ENCODE results near the gene THY1. TPM values are rescaled to one million over a fixed set of nuclear protein-coding genes. Genes with fewer than 3 reads are reported as not detected.

The THY1 gene
- total RNA-seq, 4 donors from 2014 or later = 2.1 to 28.1 (median 9.4) TPM

DNA sequence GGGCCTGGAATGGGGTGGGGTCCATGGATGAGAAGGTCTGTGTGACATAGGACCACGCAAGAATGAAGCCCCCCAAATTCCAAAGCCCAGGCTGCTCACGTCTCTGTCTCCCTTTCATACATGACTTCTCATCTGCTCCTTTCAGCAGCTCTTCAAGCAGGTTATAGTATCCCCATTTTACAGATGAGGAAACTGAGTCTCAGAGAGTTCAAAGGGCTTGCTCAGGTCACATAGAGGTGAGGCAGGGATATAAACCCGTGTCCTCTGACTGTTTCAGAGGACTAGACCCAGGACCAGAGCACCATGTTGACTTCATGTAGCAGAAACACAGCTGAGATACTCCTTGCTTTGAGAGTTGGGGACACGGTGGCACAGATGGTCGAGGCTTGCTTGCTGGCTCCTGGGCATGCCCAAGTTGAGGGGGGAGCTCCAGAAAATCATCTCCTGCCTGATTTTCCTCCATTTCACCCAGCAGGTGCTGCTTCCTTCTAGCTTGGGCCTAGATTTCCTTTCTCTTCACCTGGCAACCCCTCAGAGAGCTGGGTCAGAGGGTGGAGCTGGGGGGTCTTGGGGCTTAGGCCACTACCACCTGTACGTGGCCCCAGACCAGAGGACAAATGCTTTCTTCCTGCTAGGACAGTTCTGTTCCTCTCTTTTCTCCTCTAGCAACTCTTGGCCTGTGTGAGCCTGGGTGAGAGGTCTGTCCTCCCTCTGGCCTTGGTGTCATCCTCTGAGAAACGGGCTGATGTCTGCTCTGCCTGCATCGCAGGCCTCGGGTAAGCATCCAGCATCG is 24.1 kb upstream of the THY1 start:
- TF ChIP-seq, protein P1, sequence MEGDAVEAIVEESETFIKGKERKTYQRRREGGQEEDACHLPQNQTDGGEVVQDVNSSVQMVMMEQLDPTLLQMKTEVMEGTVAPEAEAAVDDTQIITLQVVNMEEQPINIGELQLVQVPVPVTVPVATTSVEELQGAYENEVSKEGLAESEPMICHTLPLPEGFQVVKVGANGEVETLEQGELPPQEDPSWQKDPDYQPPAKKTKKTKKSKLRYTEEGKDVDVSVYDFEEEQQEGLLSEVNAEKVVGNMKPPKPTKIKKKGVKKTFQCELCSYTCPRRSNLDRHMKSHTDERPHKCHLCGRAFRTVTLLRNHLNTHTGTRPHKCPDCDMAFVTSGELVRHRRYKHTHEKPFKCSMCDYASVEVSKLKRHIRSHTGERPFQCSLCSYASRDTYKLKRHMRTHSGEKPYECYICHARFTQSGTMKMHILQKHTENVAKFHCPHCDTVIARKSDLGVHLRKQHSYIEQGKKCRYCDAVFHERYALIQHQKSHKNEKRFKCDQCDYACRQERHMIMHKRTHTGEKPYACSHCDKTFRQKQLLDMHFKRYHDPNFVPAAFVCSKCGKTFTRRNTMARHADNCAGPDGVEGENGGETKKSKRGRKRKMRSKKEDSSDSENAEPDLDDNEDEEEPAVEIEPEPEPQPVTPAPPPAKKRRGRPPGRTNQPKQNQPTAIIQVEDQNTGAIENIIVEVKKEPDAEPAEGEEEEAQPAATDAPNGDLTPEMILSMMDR (IDR thresholded peaks at IDR 0.05) = no peak
- TF ChIP-seq POLR2A (IDR thresholded peaks at IDR 0.05) = no peak
- Histone ChIP-seq H3K27me3 (no peaks in the 10 kb centered on the region), H3K27ac (peak overlapping the region in 1 of 4 donors; percentile 43), H3K36me3 (no peaks in the 10 kb centered on the region), H3K9me3 (no peaks in the 10 kb centered on the region), H3K4me3 (no peak overlapping the region), H3K4me1 (no peaks in the 10 kb centered on the region)
- no peak for DNase-seq

DNA sequence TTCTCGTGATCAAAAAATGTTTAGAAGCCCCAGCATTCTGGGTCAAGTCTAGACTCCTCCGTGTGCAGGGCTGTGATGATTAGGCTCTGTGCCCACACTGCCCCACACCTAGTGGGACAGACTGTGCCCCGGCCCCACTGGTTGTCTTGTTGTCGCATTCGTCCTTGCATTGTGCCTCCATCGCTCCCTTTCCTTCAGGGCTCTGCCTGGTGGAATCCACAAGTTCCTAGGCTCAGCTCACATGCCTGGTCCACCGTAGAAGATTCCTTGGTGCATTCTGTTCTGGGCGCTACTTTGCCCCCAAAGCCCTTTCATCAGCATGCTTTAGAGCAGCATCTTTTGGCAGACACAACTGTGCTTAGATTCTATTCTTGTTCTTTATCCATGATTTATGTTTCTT is 23.5 kb upstream of the THY1 start:
- Histone ChIP-seq H3K36me3 (no peaks in the 10 kb centered on the region), H3K27me3 (no peaks in the 10 kb centered on the region), H3K4me1 (no peaks in the 10 kb centered on the region), H3K27ac (peak overlapping the region in 1 of 4 donors; percentile 43), H3K4me3 (no peak overlapping the region), H3K9me3 (no peaks in the 10 kb centered on the region)
- TF ChIP-seq POLR2A (IDR thresholded peaks at IDR 0.05) = no peak
- TF ChIP-seq, protein P1 (IDR thresholded peaks at IDR 0.05) = no peak
- DNase-seq = no peak

DNA sequence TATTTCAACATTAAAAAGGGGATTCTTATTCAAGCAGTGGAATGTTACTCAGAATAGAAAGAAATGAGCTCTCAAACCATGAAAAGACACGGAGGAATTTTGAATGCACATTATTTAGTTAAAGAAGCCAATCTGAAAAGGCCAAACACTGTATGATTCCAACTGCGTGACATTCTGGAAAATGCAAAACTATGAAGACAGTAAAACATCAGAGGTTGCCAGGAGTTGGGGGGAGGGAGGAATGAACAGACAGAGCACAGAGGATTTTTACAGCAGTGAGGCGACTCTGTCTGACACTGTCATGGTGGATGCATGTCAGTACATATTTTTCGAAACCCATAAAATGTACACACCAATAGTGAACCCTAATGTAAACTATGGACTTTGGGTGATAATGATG is 22.9 kb upstream of the THY1 start:
- no peak overlapping the region for H3K4me3 ChIP-seq
- no peaks in the 10 kb centered on the region for H3K27me3 ChIP-seq
- no peak for DNase-seq
- no peaks in the 10 kb centered on the region for H3K4me1 ChIP-seq
- no peaks in the 10 kb centered on the region for H3K9me3 ChIP-seq
- peak overlapping the region in 1 of 4 donors; percentile 43 for H3K27ac ChIP-seq
- H3K36me3 ChIP-seq = no peaks in the 10 kb centered on the region
- TF ChIP-seq, protein P1 (IDR thresholded peaks at IDR 0.05) = no peak
- no peak for TF ChIP-seq POLR2A (IDR thresholded peaks at IDR 0.05)

DNA sequence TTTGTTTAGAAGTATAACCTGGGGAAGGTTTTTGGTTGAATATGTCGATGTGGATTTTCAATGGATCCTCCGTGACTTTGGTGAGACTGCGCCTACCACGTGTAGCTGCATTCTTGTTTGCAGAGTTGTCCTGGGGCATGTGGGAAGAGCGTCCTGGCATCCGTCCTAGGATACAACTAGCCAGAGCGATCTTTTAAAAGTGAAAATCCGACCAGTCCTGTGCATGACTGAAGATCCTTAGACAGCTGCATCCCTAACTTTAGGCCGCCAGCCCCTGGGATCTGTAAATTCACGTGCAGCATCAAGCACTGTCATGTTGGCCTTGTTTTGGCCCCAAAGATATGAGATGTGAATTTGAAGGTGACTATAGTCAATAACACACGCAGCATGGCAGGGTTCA is 22.4 kb upstream of the THY1 start:
- Histone ChIP-seq H3K9me3 (no peaks in the 10 kb centered on the region), H3K27ac (peak overlapping the region in 1 of 4 donors; percentile 43), H3K4me1 (no peaks in the 10 kb centered on the region), H3K27me3 (no peaks in the 10 kb centered on the region), H3K36me3 (no peaks in the 10 kb centered on the region), H3K4me3 (no peak overlapping the region)
- TF ChIP-seq, protein P1 (IDR thresholded peaks at IDR 0.05) = no peak
- no peak for TF ChIP-seq POLR2A (IDR thresholded peaks at IDR 0.05)
- no peak for DNase-seq

DNA sequence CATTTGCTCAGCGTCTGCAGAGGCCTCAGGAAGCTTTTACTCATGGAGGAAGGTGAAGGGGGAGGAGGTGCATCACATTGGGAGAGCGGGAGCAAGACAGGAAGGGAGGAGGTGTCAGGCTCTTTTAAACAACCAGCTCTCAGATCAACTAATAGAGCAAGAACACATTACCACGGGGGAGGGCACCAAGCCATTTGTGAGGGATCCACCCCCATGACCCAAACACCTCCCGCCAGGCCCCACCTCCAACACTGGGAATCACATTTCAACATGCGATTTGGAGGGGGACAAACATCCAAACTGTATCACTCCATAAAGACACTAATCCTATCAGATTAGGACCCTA is 18.9 kb upstream of the THY1 start:
- Histone ChIP-seq H3K36me3 (no peaks in the 10 kb centered on the region), H3K4me1 (no peaks in the 10 kb centered on the region), H3K9me3 (peaks cover 0 to 4% (median 0%) of the 10 kb centered on the region in 4 donors), H3K4me3 (no peak overlapping the region), H3K27ac (no peak overlapping the region), H3K27me3 (no peaks in the 10 kb centered on the region)
- TF ChIP-seq POLR2A (IDR thresholded peaks at IDR 0.05) = no peak
- TF ChIP-seq, protein P1 (IDR thresholded peaks at IDR 0.05) = no peak
- no peak for DNase-seq

All from Peyer's patch (tissue), 4 donors.